Type B pancreatic cell (in vitro differentiated cells): Measurements from ENCODE around the gene FAM13B. TPM values are rescaled to one million over a fixed set of nuclear protein-coding genes. Genes with fewer than 3 reads are reported as not detected.

Experiments
- DNase-seq: peaks from one replicate; pipeline ENCODE4 v3.0.0; 2021; ENCODE audit warnings: mixed read lengths; ENCODE audit not compliant: unreplicated experiment; ENCODE audit errors: extremely low spot score
- H3K27ac Mint-ChIP-seq: 2 replicates; pipeline ENCODE4 v1.8.0; 2021; ENCODE audit warnings: mild to moderate bottlenecking, mixed read lengths
- H3K27me3 Mint-ChIP-seq: 2 replicates; pipeline ENCODE4 v1.8.0; 2021; ENCODE audit warnings: mixed read lengths
- H3K36me3 Mint-ChIP-seq: 2 replicates; pipeline ENCODE4 v1.8.0; 2021; ENCODE audit warnings: mixed read lengths
- H3K4me1 Mint-ChIP-seq: one replicate; pipeline ENCODE4 v1.8.0; 2021; ENCODE audit warnings: mixed read lengths; ENCODE audit not compliant: unreplicated experiment
- H3K4me3 Mint-ChIP-seq: 2 replicates; pipeline ENCODE4 v1.8.0; 2021; ENCODE audit warnings: mild to moderate bottlenecking, mixed read lengths
- H3K9me3 Mint-ChIP-seq: 2 replicates; pipeline ENCODE4 v1.8.0; 2021; ENCODE audit warnings: mixed read lengths
- total RNA-seq: library from RNA; stranded (reverse); gene quantifications from 2 replicates; pipeline ENCODE4 v1.2.1, GENCODE V29; 2021; ENCODE audit warnings: low replicate concordance
- TF ChIP-seq, protein P1 (sequence below): fragments of 200-600 bp; sonication (generic); conservative IDR thresholded peaks from 2 replicates; pipeline ENCODE4 v1.5.0; 2021; ENCODE audit warnings: antibody characterized with exemption, mild to moderate bottlenecking

The FAM13B gene
- total RNA-seq, 1 donor from 2014 or later = 39.6 TPM

- H3K27ac Mint-ChIP-seq = no peak overlapping the region
Observed at GRCh38 chr5:138068742-138069600, 36.1 kb upstream of the FAM13B start.

GRCh38 chr5:138067945-138068344, 35.1 kb upstream of the FAM13B start:
- no peak overlapping the region for H3K27ac Mint-ChIP-seq
- TF ChIP-seq, protein P1, sequence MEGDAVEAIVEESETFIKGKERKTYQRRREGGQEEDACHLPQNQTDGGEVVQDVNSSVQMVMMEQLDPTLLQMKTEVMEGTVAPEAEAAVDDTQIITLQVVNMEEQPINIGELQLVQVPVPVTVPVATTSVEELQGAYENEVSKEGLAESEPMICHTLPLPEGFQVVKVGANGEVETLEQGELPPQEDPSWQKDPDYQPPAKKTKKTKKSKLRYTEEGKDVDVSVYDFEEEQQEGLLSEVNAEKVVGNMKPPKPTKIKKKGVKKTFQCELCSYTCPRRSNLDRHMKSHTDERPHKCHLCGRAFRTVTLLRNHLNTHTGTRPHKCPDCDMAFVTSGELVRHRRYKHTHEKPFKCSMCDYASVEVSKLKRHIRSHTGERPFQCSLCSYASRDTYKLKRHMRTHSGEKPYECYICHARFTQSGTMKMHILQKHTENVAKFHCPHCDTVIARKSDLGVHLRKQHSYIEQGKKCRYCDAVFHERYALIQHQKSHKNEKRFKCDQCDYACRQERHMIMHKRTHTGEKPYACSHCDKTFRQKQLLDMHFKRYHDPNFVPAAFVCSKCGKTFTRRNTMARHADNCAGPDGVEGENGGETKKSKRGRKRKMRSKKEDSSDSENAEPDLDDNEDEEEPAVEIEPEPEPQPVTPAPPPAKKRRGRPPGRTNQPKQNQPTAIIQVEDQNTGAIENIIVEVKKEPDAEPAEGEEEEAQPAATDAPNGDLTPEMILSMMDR = no peak
- DNase-seq = no peak

More at GRCh38 chr5:138068742-138069600, 36.1 kb upstream of the FAM13B start:
- H3K9me3 Mint-ChIP-seq = no peaks in the 10 kb centered on the region
- DNase-seq = no peak
- TF ChIP-seq, protein P1 = peak; percentile 80
- H3K36me3 Mint-ChIP-seq = no peaks in the 10 kb centered on the region
- H3K4me1 Mint-ChIP-seq = no peaks in the 10 kb centered on the region
- no peaks in the 10 kb centered on the region for H3K27me3 Mint-ChIP-seq
- H3K4me3 Mint-ChIP-seq = no peak overlapping the region

GRCh38 chr5:138065102-138065501, 32.2 kb upstream of the FAM13B start:
- no peak for DNase-seq
- TF ChIP-seq, protein P1 = peak; percentile 32
- Mint-ChIP-seq H3K27ac (no peak overlapping the region), H3K4me1 (no peaks in the 10 kb centered on the region), H3K36me3 (no peaks in the 10 kb centered on the region), H3K4me3 (no peak overlapping the region), H3K27me3 (no peaks in the 10 kb centered on the region), H3K9me3 (no peaks in the 10 kb centered on the region)

More at GRCh38 chr5:138067945-138068344, 35.1 kb upstream of the FAM13B start:
- Mint-ChIP-seq H3K4me1 (no peaks in the 10 kb centered on the region), H3K27me3 (no peaks in the 10 kb centered on the region), H3K36me3 (no peaks in the 10 kb centered on the region), H3K9me3 (no peaks in the 10 kb centered on the region), H3K4me3 (no peak overlapping the region)

DNA sequence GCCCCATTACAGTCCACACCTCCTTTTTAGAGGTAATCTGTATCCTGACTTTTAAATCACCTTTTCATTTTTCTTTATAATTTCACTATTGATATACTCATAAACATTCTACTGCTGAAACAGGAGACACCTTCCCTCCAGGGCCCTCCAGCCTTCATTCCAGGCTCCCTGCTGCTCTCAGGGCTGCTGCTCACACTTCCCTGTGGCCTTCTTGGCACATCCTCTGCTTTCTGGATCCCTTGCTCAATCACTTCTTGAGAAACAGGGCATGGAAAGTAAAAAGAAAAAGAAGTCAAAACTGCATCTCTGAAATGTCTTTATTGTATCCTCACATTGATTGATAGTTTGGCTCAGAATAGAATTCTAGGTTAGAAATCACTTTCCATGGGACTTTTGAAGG, 31.6 kb upstream of the FAM13B start:
- TF ChIP-seq, protein P1 = no peak
- Mint-ChIP-seq H3K27ac (no peak overlapping the region), H3K4me1 (no peaks in the 10 kb centered on the region)

DNA sequence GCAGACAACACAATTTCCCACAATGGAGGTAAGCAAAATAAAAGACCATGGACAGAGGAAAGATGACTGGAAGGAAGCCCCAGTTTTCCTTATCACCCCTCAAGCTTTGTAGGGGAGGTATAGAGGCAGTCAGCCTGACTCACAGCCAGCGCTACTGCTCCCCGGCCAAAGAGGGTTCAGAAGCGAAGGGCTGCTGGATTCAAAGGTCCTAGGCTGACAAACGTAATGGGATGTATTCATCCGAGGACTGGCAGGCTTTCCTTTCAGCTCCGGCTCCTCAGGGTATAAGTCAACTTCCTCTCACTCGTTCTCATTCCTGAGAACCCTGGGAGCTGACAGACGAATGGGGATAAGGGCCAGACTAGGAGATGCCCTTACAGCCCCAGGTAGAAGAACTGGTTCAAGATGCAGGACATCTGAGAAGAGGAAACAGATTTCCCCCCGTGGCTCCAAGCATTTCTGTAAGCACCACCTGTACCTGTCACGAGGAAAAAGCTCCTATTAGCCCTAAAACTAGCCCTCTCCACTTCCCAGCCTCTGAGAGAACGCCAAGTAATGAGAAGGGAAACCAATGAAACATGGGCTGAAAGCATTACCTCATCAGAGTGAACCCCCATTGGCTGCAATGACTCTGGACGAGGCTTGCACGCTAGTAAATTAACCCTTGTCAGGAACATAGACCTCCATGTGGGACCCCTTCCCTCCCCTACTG, 22.1 kb upstream of the FAM13B start:
- no peaks in the 10 kb centered on the region for H3K36me3 Mint-ChIP-seq
- H3K27me3 Mint-ChIP-seq = peaks cover 3% of the 10 kb centered on the region
- no peak for DNase-seq
- peaks cover 7% of the 10 kb centered on the region for H3K4me1 Mint-ChIP-seq
- H3K27ac Mint-ChIP-seq = no peak overlapping the region
- H3K9me3 Mint-ChIP-seq = no peaks in the 10 kb centered on the region
- H3K4me3 Mint-ChIP-seq = peak overlapping the region; percentile 31
- TF ChIP-seq, protein P1 = no peak

More for the DNA sequence above, 31.6 kb upstream of the FAM13B start:
- Mint-ChIP-seq H3K9me3 (no peaks in the 10 kb centered on the region), H3K27me3 (no peaks in the 10 kb centered on the region), H3K4me3 (no peak overlapping the region), H3K36me3 (no peaks in the 10 kb centered on the region)
- no peak for DNase-seq
